K562 (cell line): ENCODE data around the gene NEK5. TPM values are rescaled to one million over a fixed set of nuclear protein-coding genes. Genes with fewer than 3 reads are reported as not detected.
A peak's percentile ranks its signal among the peaks of the same experiment; 100 is the strongest.

Experiments
- BCOR ChIP-seq: fragments of 450-650 bp; IDR thresholded peaks from 2 replicates; pipeline ENCODE4 v1.6.1; 2016
- BHLHE40 ChIP-seq: IDR thresholded peaks from 2 replicates; pipeline ENCODE4 v1.6.1; 2011; ENCODE audit warnings: low read length, improper control_type of control experiment
- MAZ ChIP-seq, 2 experiments: fragments of 450-650 bp in 1 of 2; sonication (generic) in 1 of 2; formaldehyde crosslinking; IDR thresholded peaks in 1 of 2; conservative IDR thresholded peaks in 1 of 2; 2 replicates each; pipeline versions ENCODE4 v1.4.0 to v1.5.0; 2020; ENCODE audit warnings: mild to moderate bottlenecking in 1 of 2, missing genetic modification reagents in 1 of 2
- MTA2 ChIP-seq: fragments of 450-650 bp; IDR thresholded peaks from 2 replicates; pipeline ENCODE4 v1.6.1; 2016; ENCODE audit warnings: low read depth
- NR2C2 ChIP-seq, 2 experiments: fragments of 200-800 bp in 1 of 2; sonication (Bioruptor generic) in 1 of 2; sonication (generic) in 1 of 2; formaldehyde crosslinking in 1 of 2; IDR thresholded peaks; 2 replicates each; pipeline versions ENCODE4 v1.6.1 to v1.8.0; 2016 to 2022; ENCODE audit warnings: mild to moderate bottlenecking in 1 of 2, missing compliant biosample characterization in 1 of 2, missing genetic modification characterization in 1 of 2, missing genetic modification reagents in 1 of 2
- NRF1 ChIP-seq, 2 experiments: fragments of 450-650 bp; IDR thresholded peaks in 1 of 2; conservative IDR thresholded peaks in 1 of 2; 2 replicates each; pipeline ENCODE4 v1.6.1; 2014; ENCODE audit warnings: mild to moderate bottlenecking in 2 of 2
- RFX5 ChIP-seq: IDR thresholded peaks from 2 replicates; pipeline ENCODE4 v1.6.1; 2011; ENCODE audit warnings: low read depth, mild to moderate bottlenecking, improper control_type of control experiment, low read length
- ZNF146 ChIP-seq: IDR thresholded peaks from one replicate; pipeline ENCODE4 v1.6.1; 2018; ENCODE audit warnings: missing compliant biosample characterization; ENCODE audit not compliant: unreplicated experiment
- polyA plus RNA-seq, 8 experiments: library from polyadenylated mRNA; depleted of rRNA in 4 of 8; stranded (reverse) in 5 of 8; unstranded in 3 of 8; fragments of >200 nt; fragmentation: Nextera tagmentation in 2 of 8; fragmentation: Illumina TruSeq in 1 of 8; extraction: Ambion mirVana in 2 of 8; extraction: Trizol in 1 of 8; gene quantifications; 2 replicates each; pipeline versions ENCODE4 v1.2.1 to v1.2.3, GENCODE V29; 2011 to 2014; ENCODE audit warnings: inconsistent platforms in 1 of 8, missing spikeins in 1 of 8
- total RNA-seq, 7 experiments: library from RNA; depleted of rRNA in 6 of 7; stranded (reverse); fragments of >200 nt in 6 of 7; fragmentation: Illumina TruSeq in 2 of 7; extraction: Trizol in 2 of 7; gene quantifications; 2 replicates each; pipeline versions ENCODE4 v1.2.1 to v1.2.3, GENCODE V29; 2011 to 2021; ENCODE audit warnings: low replicate concordance in 1 of 7
- TF ChIP-seq, protein P1 (sequence below): IDR thresholded peaks from 2 replicates; pipeline ENCODE4 v1.6.1; 2014; ENCODE audit warnings: antibody characterized with exemption
- TF ChIP-seq, protein P2 (sequence below): fragments of 450-650 bp; IDR thresholded peaks from 2 replicates; pipeline ENCODE4 v1.6.1; 2016; ENCODE audit warnings: low read depth
- TF ChIP-seq, protein P3 (sequence below): fragments of 250-450 bp; sonication (Bioruptor Pico); IDR thresholded peaks from 2 replicates; pipeline ENCODE4 v1.8.0; 2021; ENCODE audit warnings: mild to moderate bottlenecking, moderate library complexity
- TF ChIP-seq, protein P4 (sequence below): fragments of 450-650 bp; IDR thresholded peaks from 2 replicates; pipeline ENCODE4 v1.6.1; 2016

Gene NEK5
- total and polyA plus RNA-seq, 9 of the 15 experiments (the other 6 are each of a cell fraction or from before 2014, with no cell fraction given) = 0.09 to 0.44 (median 0.33) TPM

DNA sequence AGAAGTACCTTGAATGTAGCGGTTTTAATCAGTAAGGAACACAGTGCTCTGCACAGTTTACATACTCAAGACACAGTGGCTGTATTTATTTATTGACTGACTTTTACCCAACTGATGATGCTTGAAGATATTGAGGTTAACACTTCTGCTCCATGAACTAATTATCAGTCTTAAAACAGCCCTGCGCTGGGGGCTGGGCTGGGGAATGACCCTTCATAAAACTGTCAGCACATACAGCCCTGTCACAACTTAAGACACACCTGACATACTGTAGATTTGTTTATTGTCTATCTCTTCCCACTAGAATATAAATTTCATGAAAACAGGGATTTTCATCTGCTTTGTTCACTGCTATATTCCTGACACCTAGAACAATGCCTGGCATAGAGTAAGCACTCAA is 10.8 kb downstream of the NEK5 start (continued):
- TF ChIP-seq, protein P1, sequence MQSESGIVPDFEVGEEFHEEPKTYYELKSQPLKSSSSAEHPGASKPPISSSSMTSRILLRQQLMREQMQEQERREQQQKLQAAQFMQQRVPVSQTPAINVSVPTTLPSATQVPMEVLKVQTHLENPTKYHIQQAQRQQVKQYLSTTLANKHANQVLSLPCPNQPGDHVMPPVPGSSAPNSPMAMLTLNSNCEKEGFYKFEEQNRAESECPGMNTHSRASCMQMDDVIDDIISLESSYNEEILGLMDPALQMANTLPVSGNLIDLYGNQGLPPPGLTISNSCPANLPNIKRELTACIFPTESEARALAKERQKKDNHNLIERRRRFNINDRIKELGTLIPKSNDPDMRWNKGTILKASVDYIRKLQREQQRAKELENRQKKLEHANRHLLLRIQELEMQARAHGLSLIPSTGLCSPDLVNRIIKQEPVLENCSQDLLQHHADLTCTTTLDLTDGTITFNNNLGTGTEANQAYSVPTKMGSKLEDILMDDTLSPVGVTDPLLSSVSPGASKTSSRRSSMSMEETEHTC = no peak
- TF ChIP-seq MTA2 (peak; percentile 38; the same call in 1 of the 2 replicates), BHLHE40 (no peak), NRF1 (conservative IDR thresholded peaks at IDR 0.05 in 1 of 2, IDR thresholded peaks at IDR 0.05 in 1 of 2) (no peak), MAZ (CRISPR knock-in tag; conservative IDR thresholded peaks at IDR 0.05 in 1 of 2, IDR thresholded peaks at IDR 0.05 in 1 of 2) (no peak), ZNF146 (CRISPR knock-in tag) (no peak), BCOR (no peak), NR2C2 (CRISPR knock-in tag; IDR thresholded peaks at IDR 0.05) (no peak), NR2C2 (tag; IDR thresholded peaks at IDR 0.05) (no peak), RFX5 (no peak)
- TF ChIP-seq, protein P2, sequence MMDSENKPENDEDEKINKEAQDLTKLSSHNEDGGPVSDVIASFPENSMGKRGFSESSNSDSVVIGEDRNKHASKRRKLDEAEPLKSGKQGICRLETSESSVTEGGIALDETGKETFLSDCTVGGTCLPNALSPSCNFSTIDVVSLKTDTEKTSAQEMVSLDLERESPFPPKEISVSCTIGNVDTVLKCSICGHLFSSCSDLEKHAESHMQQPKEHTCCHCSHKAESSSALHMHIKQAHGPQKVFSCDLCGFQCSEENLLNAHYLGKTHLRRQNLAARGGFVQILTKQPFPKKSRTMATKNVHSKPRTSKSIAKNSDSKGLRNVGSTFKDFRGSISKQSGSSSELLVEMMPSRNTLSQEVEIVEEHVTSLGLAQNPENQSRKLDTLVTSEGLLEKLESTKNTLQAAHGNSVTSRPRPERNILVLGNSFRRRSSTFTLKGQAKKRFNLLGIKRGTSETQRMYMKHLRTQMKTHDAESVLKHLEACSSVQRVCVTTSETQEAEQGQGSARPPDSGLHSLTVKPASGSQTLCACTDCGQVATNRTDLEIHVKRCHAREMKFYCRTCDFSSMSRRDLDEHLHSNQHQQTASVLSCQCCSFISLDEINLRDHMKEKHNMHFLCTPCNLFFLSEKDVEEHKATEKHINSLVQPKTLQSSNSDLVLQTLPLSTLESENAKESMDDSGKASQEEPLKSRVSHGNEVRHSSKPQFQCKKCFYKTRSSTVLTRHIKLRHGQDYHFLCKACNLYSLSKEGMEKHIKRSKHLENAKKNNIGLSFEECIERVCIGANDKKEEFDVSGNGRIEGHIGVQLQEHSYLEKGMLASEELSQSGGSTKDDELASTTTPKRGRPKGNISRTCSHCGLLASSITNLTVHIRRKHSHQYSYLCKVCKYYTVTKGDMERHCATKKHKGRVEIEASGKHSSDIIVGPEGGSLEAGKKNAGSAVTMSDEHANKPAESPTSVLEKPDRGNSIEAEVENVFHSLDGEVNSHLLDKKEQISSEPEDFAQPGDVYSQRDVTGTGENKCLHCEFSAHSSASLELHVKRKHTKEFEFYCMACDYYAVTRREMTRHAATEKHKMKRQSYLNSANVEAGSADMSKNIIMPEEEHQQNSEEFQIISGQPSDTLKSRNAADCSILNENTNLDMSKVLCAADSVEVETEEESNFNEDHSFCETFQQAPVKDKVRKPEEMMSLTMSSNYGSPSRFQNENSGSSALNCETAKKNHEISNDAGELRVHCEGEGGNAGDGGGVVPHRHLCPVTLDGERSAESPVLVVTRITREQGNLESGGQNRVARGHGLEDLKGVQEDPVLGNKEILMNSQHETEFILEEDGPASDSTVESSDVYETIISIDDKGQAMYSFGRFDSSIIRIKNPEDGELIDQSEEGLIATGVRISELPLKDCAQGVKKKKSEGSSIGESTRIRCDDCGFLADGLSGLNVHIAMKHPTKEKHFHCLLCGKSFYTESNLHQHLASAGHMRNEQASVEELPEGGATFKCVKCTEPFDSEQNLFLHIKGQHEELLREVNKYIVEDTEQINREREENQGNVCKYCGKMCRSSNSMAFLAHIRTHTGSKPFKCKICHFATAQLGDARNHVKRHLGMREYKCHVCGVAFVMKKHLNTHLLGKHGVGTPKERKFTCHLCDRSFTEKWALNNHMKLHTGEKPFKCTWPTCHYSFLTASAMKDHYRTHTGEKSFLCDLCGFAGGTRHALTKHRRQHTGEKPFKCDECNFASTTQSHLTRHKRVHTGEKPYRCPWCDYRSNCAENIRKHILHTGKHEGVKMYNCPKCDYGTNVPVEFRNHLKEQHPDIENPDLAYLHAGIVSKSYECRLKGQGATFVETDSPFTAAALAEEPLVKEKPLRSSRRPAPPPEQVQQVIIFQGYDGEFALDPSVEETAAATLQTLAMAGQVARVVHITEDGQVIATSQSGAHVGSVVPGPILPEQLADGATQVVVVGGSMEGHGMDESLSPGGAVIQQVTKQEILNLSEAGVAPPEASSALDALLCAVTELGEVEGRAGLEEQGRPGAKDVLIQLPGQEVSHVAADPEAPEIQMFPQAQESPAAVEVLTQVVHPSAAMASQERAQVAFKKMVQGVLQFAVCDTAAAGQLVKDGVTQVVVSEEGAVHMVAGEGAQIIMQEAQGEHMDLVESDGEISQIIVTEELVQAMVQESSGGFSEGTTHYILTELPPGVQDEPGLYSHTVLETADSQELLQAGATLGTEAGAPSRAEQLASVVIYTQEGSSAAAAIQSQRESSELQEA = no peak
- TF ChIP-seq, protein P3, sequence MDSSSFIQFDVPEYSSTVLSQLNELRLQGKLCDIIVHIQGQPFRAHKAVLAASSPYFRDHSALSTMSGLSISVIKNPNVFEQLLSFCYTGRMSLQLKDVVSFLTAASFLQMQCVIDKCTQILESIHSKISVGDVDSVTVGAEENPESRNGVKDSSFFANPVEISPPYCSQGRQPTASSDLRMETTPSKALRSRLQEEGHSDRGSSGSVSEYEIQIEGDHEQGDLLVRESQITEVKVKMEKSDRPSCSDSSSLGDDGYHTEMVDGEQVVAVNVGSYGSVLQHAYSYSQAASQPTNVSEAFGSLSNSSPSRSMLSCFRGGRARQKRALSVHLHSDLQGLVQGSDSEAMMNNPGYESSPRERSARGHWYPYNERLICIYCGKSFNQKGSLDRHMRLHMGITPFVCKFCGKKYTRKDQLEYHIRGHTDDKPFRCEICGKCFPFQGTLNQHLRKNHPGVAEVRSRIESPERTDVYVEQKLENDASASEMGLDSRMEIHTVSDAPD (CRISPR knock-in tag) = no peak
- TF ChIP-seq, protein P4, sequence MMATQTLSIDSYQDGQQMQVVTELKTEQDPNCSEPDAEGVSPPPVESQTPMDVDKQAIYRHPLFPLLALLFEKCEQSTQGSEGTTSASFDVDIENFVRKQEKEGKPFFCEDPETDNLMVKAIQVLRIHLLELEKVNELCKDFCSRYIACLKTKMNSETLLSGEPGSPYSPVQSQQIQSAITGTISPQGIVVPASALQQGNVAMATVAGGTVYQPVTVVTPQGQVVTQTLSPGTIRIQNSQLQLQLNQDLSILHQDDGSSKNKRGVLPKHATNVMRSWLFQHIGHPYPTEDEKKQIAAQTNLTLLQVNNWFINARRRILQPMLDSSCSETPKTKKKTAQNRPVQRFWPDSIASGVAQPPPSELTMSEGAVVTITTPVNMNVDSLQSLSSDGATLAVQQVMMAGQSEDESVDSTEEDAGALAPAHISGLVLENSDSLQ = peak; percentile 64
